MCF 10A (cell line): ENCODE measurements around the gene MINAR2. TPM values are rescaled to one million over a fixed set of nuclear protein-coding genes. Genes with fewer than 3 reads are reported as not detected.

Source experiments
- BruUV-seq: library from RNA; stranded (reverse); fragments of 400-500 nt; replicated peaks from 2 replicates; lab custom pipeline; 2021; lab: Mats Ljungman, UMichigan
- CTCF ChIA-PET: fragments of 300-600 bp; sonication (Branson Sonifier 250); formaldehyde crosslinking; extraction: SDS; loops from one replicate; lab custom pipeline; 2021; ENCODE audit warnings: antibody characterized with exemption, inconsistent platforms; lab: Yijun Ruan, JAX
- POLR2A ChIA-PET: fragments of 300-600, 350-650 bp; sonication (Branson Sonifier 250); formaldehyde crosslinking; extraction: SDS; loops from one replicate; lab custom pipeline; 2020; ENCODE audit warnings: antibody characterized with exemption, inconsistent platforms; lab: Yijun Ruan, JAX
- DNase-seq: peaks from one replicate; pipeline ENCODE4 v3.0.0-alpha.2; 2018; ENCODE audit not compliant: unreplicated experiment
- H3K27ac Mint-ChIP-seq: one replicate; pipeline ENCODE4 v1.8.0; 2022; ENCODE audit warnings: mild to moderate bottlenecking, low read depth, mixed read lengths; ENCODE audit not compliant: unreplicated experiment
- H3K27me3 Mint-ChIP-seq: one replicate; pipeline ENCODE4 v1.8.0; 2022; ENCODE audit warnings: mixed read lengths; ENCODE audit not compliant: insufficient read depth, unreplicated experiment
- H3K36me3 Mint-ChIP-seq: one replicate; pipeline ENCODE4 v1.8.0; 2022; ENCODE audit warnings: mild to moderate bottlenecking, moderate library complexity, mixed read lengths; ENCODE audit not compliant: insufficient read depth, unreplicated experiment
- H3K4me1 Mint-ChIP-seq: one replicate; pipeline ENCODE4 v1.8.0; 2022; ENCODE audit warnings: mixed read lengths; ENCODE audit not compliant: insufficient read depth, unreplicated experiment
- H3K4me3 Mint-ChIP-seq: one replicate; pipeline ENCODE4 v1.8.0; 2022; ENCODE audit warnings: mild to moderate bottlenecking, moderate library complexity, mixed read lengths; ENCODE audit not compliant: unreplicated experiment
- H3K9me3 Mint-ChIP-seq: one replicate; pipeline ENCODE4 v1.8.0; 2022; ENCODE audit warnings: mixed read lengths; ENCODE audit not compliant: unreplicated experiment
- CTCF ChIP-seq: fragments of 200-600 bp; IDR thresholded peaks from one replicate; pipeline ENCODE4 v1.8.0; 2022; ENCODE audit warnings: antibody characterized with exemption, mild to moderate bottlenecking; ENCODE audit not compliant: unreplicated experiment
- intact Hi-C: fragments of 100-400 bp; cut with micrococcal nuclease; formaldehyde crosslinking; loops from 2 replicates; pipeline ENCODE4 v1.14.1; 2022
- total RNA-seq: library from RNA; stranded (reverse); gene quantifications from 2 replicates; pipeline ENCODE4 v1.2.3, GENCODE V29; 2022

MINAR2 gene
- total RNA-seq, 1 experiment from 2014 or later = not detected

DNA sequence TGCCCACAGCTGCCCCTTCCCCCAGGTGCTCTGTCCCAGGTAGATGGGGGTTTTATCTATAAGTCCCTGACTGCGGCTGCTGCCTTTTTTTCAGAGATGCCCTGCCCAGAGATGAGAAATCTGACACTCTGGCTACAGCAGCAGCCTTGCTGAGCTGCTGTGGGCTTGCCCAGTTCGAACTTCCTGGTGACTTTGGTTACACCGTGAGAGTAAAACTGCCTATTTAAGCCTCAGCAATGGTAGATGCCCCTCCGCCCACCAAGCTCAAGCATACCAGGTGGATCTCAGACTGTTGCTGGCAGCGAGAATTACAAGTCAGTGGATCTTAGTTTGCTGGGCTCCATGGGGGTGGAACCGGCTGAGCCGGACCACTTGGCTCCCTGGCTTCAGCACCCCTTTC, 56.8 kb downstream of the MINAR2 start:
- Mint-ChIP-seq H3K4me1 (peaks cover 6% of the 10 kb centered on the region), H3K27me3 (no peaks in the 10 kb centered on the region), H3K9me3 (peaks cover 7% of the 10 kb centered on the region), H3K27ac (no peak overlapping the region), H3K4me3 (no peak overlapping the region), H3K36me3 (no peaks in the 10 kb centered on the region)
- ChIA-PET CTCF (interaction anchor here (0.6 to 5.4 kb wide), 7 partner anchors 22 to 1407 kb away, joined by 3 to 41 read pairs (median 3); no protein-coding TSS in a partner anchor), POLR2A (interaction anchor here (0.6 kb wide), 1 partner anchor 24 kb away, joined by 3 read pairs; no protein-coding TSS in a partner anchor)
- DNase-seq = no peak
- no peak for TF ChIP-seq CTCF
- intact Hi-C loops = no loop called here
- BruUV-seq = no TSS peak

DNA sequence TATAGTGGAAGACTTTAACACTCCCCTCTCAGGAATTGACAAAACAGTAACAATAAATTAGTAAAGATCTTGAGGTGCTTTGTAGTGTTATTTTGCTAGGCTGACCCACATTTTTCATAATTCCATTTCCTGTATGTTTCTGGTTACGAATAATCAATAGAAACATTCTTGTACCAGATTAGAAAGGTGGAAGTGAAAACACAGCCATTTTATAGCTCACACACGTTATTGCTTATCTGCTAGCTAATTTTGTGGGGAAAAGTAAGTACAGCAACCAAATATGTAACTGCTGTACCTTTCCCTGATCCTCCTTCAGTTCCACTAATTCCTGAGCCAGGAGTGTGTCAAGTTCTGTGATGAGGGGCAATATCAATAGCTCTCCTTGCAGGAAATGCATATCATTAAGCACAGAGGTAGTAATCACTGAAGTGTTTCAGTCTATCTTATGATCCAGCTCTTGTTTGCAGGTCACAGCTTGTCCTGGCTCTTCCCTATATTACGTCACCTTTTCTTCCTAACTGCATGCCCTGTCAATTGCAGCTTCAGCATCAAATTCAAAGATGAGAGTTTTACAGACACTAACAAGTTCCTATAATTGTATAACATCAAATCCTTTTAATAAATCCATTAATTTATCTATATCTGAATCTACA, 59.4 kb downstream of the MINAR2 start:
- ChIA-PET CTCF (interaction anchor here (0.8 to 5.4 kb wide), 5 partner anchors 23 to 902 kb away, joined by 3 to 41 read pairs (median 4); no protein-coding TSS in a partner anchor), POLR2A (interaction anchor here (0.7 to 0.9 kb wide), 3 partner anchors 12 to 45 kb away, joined by 3 read pairs; no protein-coding TSS in a partner anchor)
- H3K36me3 Mint-ChIP-seq = no peaks in the 10 kb centered on the region
- TF ChIP-seq CTCF = no peak
- no TSS peak for BruUV-seq
- DNase-seq = peak; percentile 50
- H3K27ac Mint-ChIP-seq = no peak overlapping the region
- no peaks in the 10 kb centered on the region for H3K27me3 Mint-ChIP-seq
- H3K9me3 Mint-ChIP-seq = peaks cover 4% of the 10 kb centered on the region
- intact Hi-C loops = no loop called here
- no peak overlapping the region for H3K4me3 Mint-ChIP-seq
- peaks cover 6% of the 10 kb centered on the region for H3K4me1 Mint-ChIP-seq

Other genes with a start within 250 kb of the MINAR2 start
- 0.82 and 1.2 TPM in 2 replicates for gene CHSY3, start 156.4 kb downstream of the MINAR2 start, total RNA-seq